ENCODE results near the gene AFG3L2. TPM values are rescaled to one million over a fixed set of nuclear protein-coding genes. Genes with fewer than 3 reads are reported as not detected.

The AFG3L2 gene
- total and polyA plus RNA-seq, 10 of the 15 experiments (the other 5 are each of a cell fraction or from before 2014, with no cell fraction given) = 21.0 to 72.7 (median 57.7) TPM

DNA sequence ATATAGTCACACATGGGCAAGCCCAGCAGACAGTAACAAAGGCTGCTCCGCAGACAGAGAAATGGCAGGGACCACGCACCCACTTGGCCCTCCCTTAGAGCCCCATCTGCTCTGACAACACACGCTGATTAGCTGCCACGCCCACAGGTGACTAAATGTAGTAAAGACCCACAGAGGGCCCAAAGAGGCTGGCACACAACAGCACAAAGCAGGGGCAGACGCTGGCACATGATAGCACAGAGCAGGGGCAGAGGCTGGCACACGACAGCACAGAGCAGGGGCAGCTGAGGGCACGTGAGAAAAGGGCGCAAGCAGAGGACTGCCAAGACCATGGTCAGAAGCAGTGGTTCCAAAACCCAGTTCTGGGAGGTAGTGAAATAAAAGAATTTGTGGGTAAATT lies 10.6 kb downstream of the AFG3L2 start:
- H3K79me2 ChIP-seq (ENCODE audit: control insufficient read depth, insufficient read depth, low read length) = peaks cover 5% of the 10 kb centered on the region
- peaks cover 16 to 27% of the 10 kb centered on the region in 2 experiments for H3K36me3 ChIP-seq (ENCODE audit: control insufficient read depth in 2 of 2, insufficient read depth in 2 of 2, low read length in 1 of 2)
- CTCF ChIA-PET = no interaction called here
- SMC1A ChIA-PET (ENCODE audit: uncharacterized antibody, unreplicated experiment) = no interaction called here
- intact Hi-C loops (cut with micrococcal nuclease; ENCODE audit: unreplicated experiment) (no loop called here), in situ Hi-C loops (cut with MboI) (no loop called here)
- no peaks in the 10 kb centered on the region for H3K9me3 ChIP-seq (replicated peaks; ENCODE audit: control insufficient read depth, insufficient read depth, low read length)
- H3K4me1 ChIP-seq (ENCODE audit: control insufficient read depth, insufficient read depth, low read length) = no peaks in the 10 kb centered on the region
- 99% methylated on average over 8 of the region's 8 CpGs for WGBS (ENCODE audit: insufficient coverage, insufficient replicate concordance, low lambda C conversion rate, missing lambda C conversion rate)
- no peak overlapping the region for H2AFZ ChIP-seq (ENCODE audit: control insufficient read depth, low read depth, low read length)
- no peak for FAIRE-seq
- H3K4me2 ChIP-seq (ENCODE audit: control insufficient read depth, insufficient read depth) = no peak overlapping the region
- no TSS peak for BruUV-seq (replicated peaks)
- no peaks in the 10 kb centered on the region for H4K20me1 ChIP-seq (ENCODE audit: control insufficient read depth, insufficient read depth)
- POLR2A ChIA-PET = interaction anchor here (2.2 kb wide), 1 partner anchor 11 kb away, joined by 5 read pairs; the partner anchor contains the start of gene AFG3L2
- RAD21 ChIA-PET (ENCODE audit: unreplicated experiment) = no interaction called here
- DNase-seq (ENCODE audit: low read depth, low spot score) = no peak
- ATAC-seq = no peak
- H3K27me3 ChIP-seq (replicated peaks in 1 of 2; ENCODE audit: control insufficient read depth in 2 of 2, insufficient read depth in 2 of 2, low read length in 1 of 2) = no peaks in the 10 kb centered on the region
- no peak overlapping the region for H3K4me3 ChIP-seq
- H3K27ac ChIP-seq (ENCODE audit: control insufficient read depth, insufficient read depth) = no peak overlapping the region
- no peak overlapping the region for H3K9ac ChIP-seq (ENCODE audit: control insufficient read depth, insufficient read depth, low read length)
- TF ChIP-seq SMC3 (IDR thresholded peaks at IDR 0.05; ENCODE audit: borderline replicate concordance, low read length) (no peak), RAD21 (IDR thresholded peaks at IDR 0.05; ENCODE audit: insufficient read depth, low read depth, low read length) (no peak), ZSCAN29 (IDR thresholded peaks at IDR 0.05) (no peak), TBL1XR1 (IDR thresholded peaks at IDR 0.05; ENCODE audit: low read depth, low read length) (no peak), STAT1 (conservative IDR thresholded peaks at IDR 0.05) (no peak), JUND (IDR thresholded peaks at IDR 0.05; ENCODE audit: low read depth, low read length) (no peak), IKZF1 (conservative IDR thresholded peaks at IDR 0.05) (no peak), HDAC6 (IDR thresholded peaks at IDR 0.05; ENCODE audit: unreplicated experiment) (no peak), RCOR1 (conservative IDR thresholded peaks at IDR 0.05; ENCODE audit: low read depth, low read length) (no peak), SREBF1 (IDR thresholded peaks at IDR 0.05; ENCODE audit: low read length) (no peak), CHD1 (IDR thresholded peaks at IDR 0.05; ENCODE audit: low read depth, low read length) (no peak)
- TF ChIP-seq, protein P1, sequence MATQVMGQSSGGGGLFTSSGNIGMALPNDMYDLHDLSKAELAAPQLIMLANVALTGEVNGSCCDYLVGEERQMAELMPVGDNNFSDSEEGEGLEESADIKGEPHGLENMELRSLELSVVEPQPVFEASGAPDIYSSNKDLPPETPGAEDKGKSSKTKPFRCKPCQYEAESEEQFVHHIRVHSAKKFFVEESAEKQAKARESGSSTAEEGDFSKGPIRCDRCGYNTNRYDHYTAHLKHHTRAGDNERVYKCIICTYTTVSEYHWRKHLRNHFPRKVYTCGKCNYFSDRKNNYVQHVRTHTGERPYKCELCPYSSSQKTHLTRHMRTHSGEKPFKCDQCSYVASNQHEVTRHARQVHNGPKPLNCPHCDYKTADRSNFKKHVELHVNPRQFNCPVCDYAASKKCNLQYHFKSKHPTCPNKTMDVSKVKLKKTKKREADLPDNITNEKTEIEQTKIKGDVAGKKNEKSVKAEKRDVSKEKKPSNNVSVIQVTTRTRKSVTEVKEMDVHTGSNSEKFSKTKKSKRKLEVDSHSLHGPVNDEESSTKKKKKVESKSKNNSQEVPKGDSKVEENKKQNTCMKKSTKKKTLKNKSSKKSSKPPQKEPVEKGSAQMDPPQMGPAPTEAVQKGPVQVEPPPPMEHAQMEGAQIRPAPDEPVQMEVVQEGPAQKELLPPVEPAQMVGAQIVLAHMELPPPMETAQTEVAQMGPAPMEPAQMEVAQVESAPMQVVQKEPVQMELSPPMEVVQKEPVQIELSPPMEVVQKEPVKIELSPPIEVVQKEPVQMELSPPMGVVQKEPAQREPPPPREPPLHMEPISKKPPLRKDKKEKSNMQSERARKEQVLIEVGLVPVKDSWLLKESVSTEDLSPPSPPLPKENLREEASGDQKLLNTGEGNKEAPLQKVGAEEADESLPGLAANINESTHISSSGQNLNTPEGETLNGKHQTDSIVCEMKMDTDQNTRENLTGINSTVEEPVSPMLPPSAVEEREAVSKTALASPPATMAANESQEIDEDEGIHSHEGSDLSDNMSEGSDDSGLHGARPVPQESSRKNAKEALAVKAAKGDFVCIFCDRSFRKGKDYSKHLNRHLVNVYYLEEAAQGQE (IDR thresholded peaks at IDR 0.05; ENCODE audit: low read depth, low read length) = no peak
- TF ChIP-seq, protein P2, sequence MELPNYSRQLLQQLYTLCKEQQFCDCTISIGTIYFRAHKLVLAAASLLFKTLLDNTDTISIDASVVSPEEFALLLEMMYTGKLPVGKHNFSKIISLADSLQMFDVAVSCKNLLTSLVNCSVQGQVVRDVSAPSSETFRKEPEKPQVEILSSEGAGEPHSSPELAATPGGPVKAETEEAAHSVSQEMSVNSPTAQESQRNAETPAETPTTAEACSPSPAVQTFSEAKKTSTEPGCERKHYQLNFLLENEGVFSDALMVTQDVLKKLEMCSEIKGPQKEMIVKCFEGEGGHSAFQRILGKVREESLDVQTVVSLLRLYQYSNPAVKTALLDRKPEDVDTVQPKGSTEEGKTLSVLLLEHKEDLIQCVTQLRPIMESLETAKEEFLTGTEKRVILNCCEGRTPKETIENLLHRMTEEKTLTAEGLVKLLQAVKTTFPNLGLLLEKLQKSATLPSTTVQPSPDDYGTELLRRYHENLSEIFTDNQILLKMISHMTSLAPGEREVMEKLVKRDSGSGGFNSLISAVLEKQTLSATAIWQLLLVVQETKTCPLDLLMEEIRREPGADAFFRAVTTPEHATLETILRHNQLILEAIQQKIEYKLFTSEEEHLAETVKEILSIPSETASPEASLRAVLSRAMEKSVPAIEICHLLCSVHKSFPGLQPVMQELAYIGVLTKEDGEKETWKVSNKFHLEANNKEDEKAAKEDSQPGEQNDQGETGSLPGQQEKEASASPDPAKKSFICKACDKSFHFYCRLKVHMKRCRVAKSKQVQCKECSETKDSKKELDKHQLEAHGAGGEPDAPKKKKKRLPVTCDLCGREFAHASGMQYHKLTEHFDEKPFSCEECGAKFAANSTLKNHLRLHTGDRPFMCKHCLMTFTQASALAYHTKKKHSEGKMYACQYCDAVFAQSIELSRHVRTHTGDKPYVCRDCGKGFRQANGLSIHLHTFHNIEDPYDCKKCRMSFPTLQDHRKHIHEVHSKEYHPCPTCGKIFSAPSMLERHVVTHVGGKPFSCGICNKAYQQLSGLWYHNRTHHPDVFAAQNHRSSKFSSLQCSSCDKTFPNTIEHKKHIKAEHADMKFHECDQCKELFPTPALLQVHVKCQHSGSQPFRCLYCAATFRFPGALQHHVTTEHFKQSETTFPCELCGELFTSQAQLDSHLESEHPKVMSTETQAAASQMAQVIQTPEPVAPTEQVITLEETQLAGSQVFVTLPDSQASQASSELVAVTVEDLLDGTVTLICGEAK (IDR thresholded peaks at IDR 0.05; ENCODE audit: borderline replicate concordance) = no peak
- TF ChIP-seq, protein P3, sequence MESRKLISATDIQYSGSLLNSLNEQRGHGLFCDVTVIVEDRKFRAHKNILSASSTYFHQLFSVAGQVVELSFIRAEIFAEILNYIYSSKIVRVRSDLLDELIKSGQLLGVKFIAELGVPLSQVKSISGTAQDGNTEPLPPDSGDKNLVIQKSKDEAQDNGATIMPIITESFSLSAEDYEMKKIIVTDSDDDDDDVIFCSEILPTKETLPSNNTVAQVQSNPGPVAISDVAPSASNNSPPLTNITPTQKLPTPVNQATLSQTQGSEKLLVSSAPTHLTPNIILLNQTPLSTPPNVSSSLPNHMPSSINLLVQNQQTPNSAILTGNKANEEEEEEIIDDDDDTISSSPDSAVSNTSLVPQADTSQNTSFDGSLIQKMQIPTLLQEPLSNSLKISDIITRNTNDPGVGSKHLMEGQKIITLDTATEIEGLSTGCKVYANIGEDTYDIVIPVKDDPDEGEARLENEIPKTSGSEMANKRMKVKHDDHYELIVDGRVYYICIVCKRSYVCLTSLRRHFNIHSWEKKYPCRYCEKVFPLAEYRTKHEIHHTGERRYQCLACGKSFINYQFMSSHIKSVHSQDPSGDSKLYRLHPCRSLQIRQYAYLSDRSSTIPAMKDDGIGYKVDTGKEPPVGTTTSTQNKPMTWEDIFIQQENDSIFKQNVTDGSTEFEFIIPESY (IDR thresholded peaks at IDR 0.05) = no peak
- TF ChIP-seq, protein P4, sequence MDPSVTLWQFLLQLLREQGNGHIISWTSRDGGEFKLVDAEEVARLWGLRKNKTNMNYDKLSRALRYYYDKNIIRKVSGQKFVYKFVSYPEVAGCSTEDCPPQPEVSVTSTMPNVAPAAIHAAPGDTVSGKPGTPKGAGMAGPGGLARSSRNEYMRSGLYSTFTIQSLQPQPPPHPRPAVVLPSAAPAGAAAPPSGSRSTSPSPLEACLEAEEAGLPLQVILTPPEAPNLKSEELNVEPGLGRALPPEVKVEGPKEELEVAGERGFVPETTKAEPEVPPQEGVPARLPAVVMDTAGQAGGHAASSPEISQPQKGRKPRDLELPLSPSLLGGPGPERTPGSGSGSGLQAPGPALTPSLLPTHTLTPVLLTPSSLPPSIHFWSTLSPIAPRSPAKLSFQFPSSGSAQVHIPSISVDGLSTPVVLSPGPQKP (IDR thresholded peaks at IDR 0.05; ENCODE audit: low read depth, low read length) = no peak

Measured in GM12878 (cell line).